HEK293T (cell line): ENCODE measurements around the gene FBXO38.

Experiments
- CTCF ChIA-PET: fragments of 350-600 bp; formaldehyde crosslinking; extraction: SDS; loops from one replicate; lab custom pipeline; 2021; ENCODE audit warnings: antibody characterized with exemption, inconsistent platforms; lab: Yijun Ruan, JAX
- POLR2A ChIA-PET: fragments of 350-600 bp; formaldehyde crosslinking; extraction: SDS; loops from one replicate; lab custom pipeline; 2020; ENCODE audit warnings: antibody characterized with exemption, inconsistent platforms; lab: Yijun Ruan, JAX
- DNase-seq: peaks from one replicate; pipeline ENCODE4 v3.0.0; 2012; ENCODE audit warnings: mixed read lengths; ENCODE audit errors: extremely low spot score
- ARNT ChIP-seq: fragments of 450-650 bp; IDR thresholded peaks from 2 replicates; pipeline ENCODE4 v1.6.1; 2017; ENCODE audit warnings: mild to moderate bottlenecking
- BHLHE40 ChIP-seq: fragments of 450-650 bp; IDR thresholded peaks from 2 replicates; pipeline ENCODE4 v1.6.1; 2016; ENCODE audit warnings: mild to moderate bottlenecking, moderate library complexity, borderline replicate concordance
- CTBP1 ChIP-seq: fragments of 450-650 bp; IDR thresholded peaks from 2 replicates; pipeline ENCODE4 v1.6.1; 2016; ENCODE audit warnings: borderline replicate concordance
- ELF4 ChIP-seq: fragments of 450-650 bp; IDR thresholded peaks from 2 replicates; pipeline ENCODE4 v1.6.1; 2017; ENCODE audit warnings: antibody characterized with exemption
- FOXA1 ChIP-seq: fragments of 450-650 bp; IDR thresholded peaks from 2 replicates; pipeline ENCODE4 v1.6.1; 2016; ENCODE audit warnings: mild to moderate bottlenecking
- FOXK2 ChIP-seq: fragments of 450-650 bp; IDR thresholded peaks from 2 replicates; pipeline ENCODE4 v1.6.1; 2016; ENCODE audit warnings: mild to moderate bottlenecking
- FOXM1 ChIP-seq: fragments of 450-650 bp; IDR thresholded peaks from 2 replicates; pipeline ENCODE4 v1.6.1; 2017; ENCODE audit warnings: mild to moderate bottlenecking, borderline replicate concordance
- HDGF ChIP-seq: fragments of 450-650 bp; IDR thresholded peaks from 2 replicates; pipeline ENCODE4 v1.6.1; 2017; ENCODE audit warnings: antibody characterized with exemption, borderline replicate concordance
- L3MBTL2 ChIP-seq: fragments of 450-650 bp; conservative IDR thresholded peaks from 2 replicates; pipeline ENCODE4 v1.6.1; 2016; ENCODE audit warnings: mild to moderate bottlenecking
- LEF1 ChIP-seq: fragments of 450-650 bp; IDR thresholded peaks from 2 replicates; pipeline ENCODE4 v1.6.1; 2017; ENCODE audit warnings: mild to moderate bottlenecking, borderline replicate concordance
- NFRKB ChIP-seq: fragments of 450-650 bp; IDR thresholded peaks from 2 replicates; pipeline ENCODE4 v1.6.1; 2016; ENCODE audit warnings: mild to moderate bottlenecking, moderate library complexity
- SP1 ChIP-seq: fragments of 450-650 bp; IDR thresholded peaks from 2 replicates; pipeline ENCODE4 v1.6.1; 2017
- SUZ12 ChIP-seq: fragments of 450-650 bp; IDR thresholded peaks from 2 replicates; pipeline ENCODE4 v1.6.1; 2016; ENCODE audit warnings: mild to moderate bottlenecking
- TARDBP ChIP-seq: fragments of 450-650 bp; IDR thresholded peaks from 2 replicates; pipeline ENCODE4 v1.6.1; 2016
- ZNF384 ChIP-seq: fragments of 450-650 bp; IDR thresholded peaks from 2 replicates; pipeline ENCODE4 v1.6.1; 2016
- TF ChIP-seq, protein P1 (sequence below): fragments of 450-650 bp; IDR thresholded peaks from 2 replicates; pipeline ENCODE4 v1.6.1; 2016

The FBXO38 gene, protein sequence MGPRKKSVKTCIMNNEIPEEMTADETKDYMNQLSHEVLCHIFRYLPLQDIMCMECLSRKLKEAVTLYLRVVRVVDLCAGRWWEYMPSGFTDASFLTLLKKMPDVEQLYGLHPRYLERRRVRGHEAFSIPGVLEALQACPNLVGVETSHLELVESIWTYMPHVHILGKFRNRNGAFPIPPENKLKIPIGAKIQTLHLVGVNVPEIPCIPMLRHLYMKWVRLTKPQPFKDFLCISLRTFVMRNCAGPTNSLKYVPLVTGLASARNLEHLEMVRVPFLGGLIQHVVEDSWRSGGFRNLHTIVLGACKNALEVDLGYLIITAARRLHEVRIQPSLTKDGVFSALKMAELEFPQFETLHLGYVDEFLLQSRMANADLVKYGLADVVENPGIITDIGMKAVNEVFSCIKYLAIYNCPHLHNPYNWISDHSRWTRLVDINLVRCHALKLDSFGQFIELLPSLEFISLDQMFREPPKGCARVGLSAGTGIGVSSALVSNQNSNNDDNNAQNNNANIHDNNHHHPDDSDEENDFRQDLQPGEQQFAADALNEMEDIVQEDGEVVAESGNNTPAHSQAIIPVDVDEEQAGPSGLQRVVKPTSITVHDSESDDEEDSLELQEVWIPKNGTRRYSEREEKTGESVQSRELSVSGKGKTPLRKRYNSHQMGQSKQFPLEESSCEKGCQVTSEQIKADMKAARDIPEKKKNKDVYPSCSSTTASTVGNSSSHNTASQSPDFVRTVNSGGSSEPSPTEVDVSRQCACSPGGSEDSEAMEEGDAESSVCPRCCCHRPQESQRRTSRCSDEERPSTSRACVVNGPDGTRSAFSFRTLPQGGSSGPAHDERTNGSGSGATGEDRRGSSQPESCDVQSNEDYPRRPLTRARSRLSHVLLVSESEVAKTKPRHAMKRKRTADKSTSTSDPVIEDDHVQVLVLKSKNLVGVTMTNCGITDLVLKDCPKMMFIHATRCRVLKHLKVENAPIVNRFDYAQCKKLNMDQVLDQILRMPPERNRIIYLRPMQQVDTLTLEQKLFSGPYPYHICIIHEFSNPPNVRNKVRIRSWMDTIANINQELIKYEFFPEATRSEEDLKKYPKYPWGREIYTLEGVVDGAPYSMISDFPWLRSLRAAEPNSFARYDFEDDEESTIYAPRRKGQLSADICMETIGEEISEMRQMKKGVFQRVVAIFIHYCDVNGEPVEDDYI

DNA sequence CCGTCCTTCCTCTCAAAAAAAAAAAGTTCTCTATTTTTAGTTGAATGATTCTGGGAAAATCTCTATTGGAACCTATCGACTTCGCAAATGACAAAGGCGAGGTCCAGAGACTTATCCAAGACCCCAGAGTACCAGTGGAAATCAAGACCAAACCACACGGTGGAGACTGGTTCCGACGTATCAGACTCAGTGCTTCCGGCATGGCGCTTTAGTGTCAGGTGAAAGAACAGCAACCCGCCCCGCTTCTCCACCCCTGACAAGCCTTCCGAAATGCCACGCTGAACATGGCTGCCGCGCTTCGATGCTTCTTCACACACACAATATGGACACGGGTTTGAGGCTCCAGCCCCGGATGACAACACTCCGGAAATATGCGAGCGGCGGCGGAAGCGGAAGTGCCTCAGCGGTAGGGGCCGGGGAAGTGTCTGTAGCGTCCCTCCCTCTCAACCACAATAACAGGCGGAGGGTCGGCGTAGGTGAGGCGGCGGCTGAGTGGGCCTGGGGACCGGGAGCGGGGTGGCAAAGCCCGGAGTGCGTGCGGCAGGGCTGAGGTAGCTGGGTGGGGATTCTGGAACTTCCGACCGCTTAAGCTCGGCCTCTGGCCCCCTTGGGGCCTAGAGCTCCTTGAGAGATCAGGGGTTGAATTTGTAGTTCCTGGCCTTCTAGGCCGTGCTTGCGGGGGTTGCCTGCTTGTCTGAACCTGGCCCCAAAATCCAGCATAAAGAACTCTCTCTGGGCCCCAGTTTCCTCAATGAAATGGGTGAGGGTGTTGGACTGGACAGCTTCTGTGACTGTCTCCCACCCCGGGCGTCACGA is at the start of gene FBXO38:
Gene FBXO38 (plus strand): TSS at position 395 of the 816 bp plus-strand sequence. CDS start 10,819 bp downstream, outside the sequence.
- peak; percentile 93 for DNase-seq
- POLR2A ChIA-PET, result interaction anchor here (1.0 kb wide), 1 partner anchor 22 kb away, joined by 3 read pairs; no protein-coding TSS in a partner anchor
- TF ChIP-seq FOXM1 (no peak), SUZ12 (no peak), ELF4 (peak; percentile 89), NFRKB (peak; percentile 38; the same call in 1 of the 2 replicates), FOXK2 (no peak), L3MBTL2 (peak; percentile 81), LEF1 (no peak), HDGF (no peak), CTBP1 (no peak)
- TF ChIP-seq, protein P1, sequence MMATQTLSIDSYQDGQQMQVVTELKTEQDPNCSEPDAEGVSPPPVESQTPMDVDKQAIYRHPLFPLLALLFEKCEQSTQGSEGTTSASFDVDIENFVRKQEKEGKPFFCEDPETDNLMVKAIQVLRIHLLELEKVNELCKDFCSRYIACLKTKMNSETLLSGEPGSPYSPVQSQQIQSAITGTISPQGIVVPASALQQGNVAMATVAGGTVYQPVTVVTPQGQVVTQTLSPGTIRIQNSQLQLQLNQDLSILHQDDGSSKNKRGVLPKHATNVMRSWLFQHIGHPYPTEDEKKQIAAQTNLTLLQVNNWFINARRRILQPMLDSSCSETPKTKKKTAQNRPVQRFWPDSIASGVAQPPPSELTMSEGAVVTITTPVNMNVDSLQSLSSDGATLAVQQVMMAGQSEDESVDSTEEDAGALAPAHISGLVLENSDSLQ, result peak; percentile 47; the same call in 1 of the 2 replicates
- CTCF ChIA-PET, result no interaction called here

DNA sequence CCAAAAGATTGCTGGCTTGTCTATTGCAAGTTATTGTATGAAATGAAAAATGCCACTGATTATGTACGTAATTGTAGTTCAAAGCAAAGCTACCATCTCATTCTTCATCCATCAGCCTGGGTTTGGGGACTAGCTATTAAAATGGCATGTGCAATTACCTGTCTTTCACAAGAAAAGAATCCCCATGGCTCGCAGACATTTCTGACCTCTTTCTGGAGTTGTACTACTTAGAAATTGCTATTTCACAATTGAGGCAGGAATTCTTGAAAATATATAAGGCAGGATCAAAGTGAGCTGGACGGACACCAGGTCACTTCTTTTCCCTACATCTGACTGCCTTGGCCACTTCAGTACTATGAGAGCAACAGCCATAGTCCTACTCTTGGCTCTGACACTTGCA is 48.5 kb upstream of the FBXO38 start, which contains the start of gene SPINK9:
Gene SPINK9 (plus strand): TSS at position 301 of the 400 bp plus-strand sequence. CDS start 55 bp downstream, at position 356.
- CTCF ChIA-PET, result no interaction called here
- DNase-seq, result no peak
- TF ChIP-seq CTBP1 (no peak), BHLHE40 (no peak)
- POLR2A ChIA-PET, result no interaction called here

DNA sequence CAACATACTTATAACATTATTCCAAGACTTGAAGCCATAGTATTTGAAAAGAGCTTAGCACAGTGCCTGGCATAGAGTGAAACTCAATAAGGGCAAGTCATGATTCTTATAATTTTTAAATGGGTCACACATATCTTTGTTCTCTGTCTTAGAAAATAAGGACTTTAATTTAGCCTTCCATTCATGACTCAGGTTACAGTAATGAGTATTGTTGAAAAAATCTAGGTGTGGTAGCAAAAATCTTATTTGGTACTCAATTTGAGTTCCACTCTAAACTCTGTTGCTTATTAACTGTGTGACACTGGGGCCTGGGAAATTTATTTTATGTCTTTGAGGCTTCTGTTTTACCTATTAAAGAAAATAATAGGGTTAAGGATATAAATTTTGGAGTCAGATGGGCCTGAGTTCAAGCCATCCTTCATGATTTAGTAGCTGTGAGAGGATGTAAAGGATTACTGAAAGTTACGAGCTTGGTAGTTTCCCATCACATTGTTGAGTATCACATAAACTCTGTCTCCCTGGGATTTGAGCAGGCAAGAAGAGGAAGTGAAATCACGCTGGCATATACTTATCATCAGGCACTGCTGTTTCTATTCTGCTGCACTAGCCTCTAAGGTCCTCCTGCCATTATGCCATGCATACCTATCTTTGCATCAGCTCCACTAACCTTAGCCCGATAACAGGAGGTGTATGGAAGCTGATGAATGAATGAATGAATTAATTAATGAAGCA is 46.9 kb upstream of the FBXO38 start:
- ChIA-PET POLR2A (interaction anchor here (0.7 kb wide), 1 partner anchor 22 kb away, joined by 3 read pairs; no protein-coding TSS in a partner anchor), CTCF (no interaction called here)
- TF ChIP-seq FOXM1, result no peak
- TF ChIP-seq LEF1, result no peak
- no peak for TF ChIP-seq ARNT
- TF ChIP-seq, protein P1, result no peak
- no peak for TF ChIP-seq ZNF384
- no peak for TF ChIP-seq L3MBTL2
- no peak for TF ChIP-seq SUZ12
- no peak for TF ChIP-seq BHLHE40
- no peak for TF ChIP-seq FOXA1
- TF ChIP-seq NFRKB, result no peak
- no peak for TF ChIP-seq SP1
- TF ChIP-seq TARDBP, result no peak
- no peak for TF ChIP-seq FOXK2
- no peak for TF ChIP-seq HDGF
- no peak for TF ChIP-seq CTBP1
- TF ChIP-seq ELF4, result no peak
- DNase-seq, result no peak

DNA sequence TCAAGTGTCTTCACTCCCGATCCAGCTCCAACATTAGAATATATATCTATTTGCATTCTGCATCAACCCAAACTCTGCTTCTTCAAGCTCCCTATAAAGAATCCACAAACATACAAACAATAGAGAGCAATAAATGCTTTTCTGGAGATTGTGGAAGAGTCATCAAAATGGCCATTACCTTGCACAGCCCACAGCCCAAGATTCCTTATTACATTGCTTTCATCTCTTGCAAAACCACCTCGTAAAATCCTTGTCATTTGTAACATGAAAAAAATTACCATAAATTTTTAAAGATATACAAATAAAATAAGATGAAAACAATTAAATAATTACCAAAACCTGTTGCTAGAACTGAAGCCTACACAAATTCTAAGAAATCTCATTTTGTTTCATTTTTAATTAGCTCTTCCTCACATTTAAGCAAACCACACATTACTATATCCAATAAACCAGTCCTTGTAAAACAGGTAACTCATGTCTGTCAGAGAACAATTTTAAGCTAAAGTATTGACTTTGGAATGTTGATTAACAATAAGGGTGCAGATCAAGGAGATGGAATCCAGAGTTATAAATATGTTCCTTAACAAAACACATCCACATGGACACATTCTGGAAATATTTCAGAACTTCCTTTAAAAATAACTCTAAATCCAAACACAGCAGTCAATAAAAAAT is 41.2 kb upstream of the FBXO38 start:
- no peak for DNase-seq
- TF ChIP-seq NFRKB, result no peak
- no peak for TF ChIP-seq ELF4
- no peak for TF ChIP-seq SP1
- TF ChIP-seq, protein P1, result no peak
- TF ChIP-seq TARDBP, result no peak
- ChIA-PET CTCF (no interaction called here), POLR2A (no interaction called here)
